ENCODE measurements around the gene CACNA2D4. TPM values are rescaled to one million over a fixed set of nuclear protein-coding genes. Genes with fewer than 3 reads are reported as not detected.

CACNA2D4 gene
- total RNA-seq, 1 experiment from 2014 or later = 1.7 TPM

GRCh38 chr12:1799882-1800400 lies 118.5 kb downstream of the CACNA2D4 start:
- intact Hi-C loops (cut with micrococcal nuclease) = loop anchor here (5.0 kb wide), 1 partner anchor 782 kb away; no protein-coding TSS in a partner anchor
- Histone ChIP-seq H4K20me1 (ENCODE audit: insufficient read depth) (no peaks in the 10 kb centered on the region), H3K4me1 (ENCODE audit: control insufficient read depth in 1 of 2, insufficient read depth in 2 of 2, low read length in 2 of 2) (peaks cover 7 to 25% of the 10 kb centered on the region in 2 experiments; a peak in 3 of 4 replicates), H3K9ac (ENCODE audit: low read length) (no peak overlapping the region), H3K4me3 (replicated peaks in 1 of 2; ENCODE audit: low read depth in 1 of 2, low read length in 2 of 2) (no peak overlapping the region), H3K36me3 (ENCODE audit: control insufficient read depth in 1 of 2, insufficient read depth in 2 of 2, low read length in 2 of 2) (no peaks in the 10 kb centered on the region), H3K27ac (ENCODE audit: low read depth, low read length) (no peak overlapping the region), H3K9me2 (ENCODE audit: insufficient read depth) (no peaks in the 10 kb centered on the region), H3K4me2 (ENCODE audit: low read length) (no peak overlapping the region), H3K79me2 (ENCODE audit: insufficient read depth, low read length) (no peaks in the 10 kb centered on the region), H3K9me3 (ENCODE audit: control insufficient read depth in 1 of 2, insufficient read depth in 1 of 2, low read depth in 1 of 2, low read length in 2 of 2) (no peaks in the 10 kb centered on the region), H2AFZ (ENCODE audit: low read depth, low read length, poor library complexity, severe bottlenecking) (no peak overlapping the region), H3K27me3 (ENCODE audit: insufficient read depth, low read length) (no peaks in the 10 kb centered on the region)
- POLR2A ChIA-PET = no interaction called here
- no peak for TF ChIP-seq POLR2AphosphoS5 (IDR thresholded peaks at IDR 0.05; ENCODE audit: low read depth, low read length)
- no peak for TF ChIP-seq CBX3 (IDR thresholded peaks at IDR 0.05; ENCODE audit: low read depth)
- TF ChIP-seq YY1 (IDR thresholded peaks at IDR 0.05; ENCODE audit: extremely low read depth, insufficient replicate concordance, low read depth, low read length) = no peak
- TF ChIP-seq JUND (IDR thresholded peaks at IDR 0.05) = no peak
- no peak for TF ChIP-seq CEBPB (IDR thresholded peaks at IDR 0.05; ENCODE audit: low read depth)
- TF ChIP-seq POLR2A (IDR thresholded peaks at IDR 0.05; ENCODE audit: borderline replicate concordance, extremely low read depth, insufficient read depth, insufficient read length) = no peak
- TF ChIP-seq EZH2phosphoT487 (IDR thresholded peaks at IDR 0.05; ENCODE audit: borderline replicate concordance) = no peak
- TF ChIP-seq EZH2 (IDR thresholded peaks at IDR 0.05) = no peak
- no peak for TF ChIP-seq ZBTB33 (IDR thresholded peaks at IDR 0.05; ENCODE audit: extremely low read depth, insufficient replicate concordance, low read length)
- no peak for TF ChIP-seq RAD21 (IDR thresholded peaks at IDR 0.05; ENCODE audit: low read depth)
- no peak for TF ChIP-seq REST (IDR thresholded peaks at IDR 0.05; ENCODE audit: low read depth)
- no TSS peak for BruUV-seq (replicated peaks)
- CTCF ChIA-PET = interaction anchor here (3.0 kb wide), 1 partner anchor 140 kb away, joined by 13 read pairs; no protein-coding TSS in a partner anchor
- RAD21 ChIA-PET (ENCODE audit: low non-redundant PET in 1 of 2, low total read pairs in 2 of 2, uncharacterized antibody in 2 of 2, unreplicated experiment in 2 of 2) = no interaction called here
- ATAC-seq = no peak
- DNase-seq (ENCODE audit: low read depth, low spot score) = no peak
